Stimulated activated CD4-positive, alpha-beta T cell treated with anti-CD3 and anti-CD28 coated beads, Interleukin-1b, Interleukin-23, amount 100 ng/mL, for 4 hours (primary cell): Measurements from ENCODE around the gene APOA1.

Source experiments
- DNase-seq, 2 donors: peaks; one replicate each; pipeline ENCODE4 v3.0.0-alpha.2; 2020; ENCODE audit warnings: low read depth in 2 of 2

The APOA1 gene

GRCh38 chr11:116857936-116858335 is 20.5 kb upstream of the APOA1 start:
- DNase-seq = no peak

- no peak for DNase-seq
Measured at GRCh38 chr11:116857316-116857715, 19.9 kb upstream of the APOA1 start.

- no peak for DNase-seq
Measured at GRCh38 chr11:116856423-116856822, 19.0 kb upstream of the APOA1 start.

GRCh38 chr11:116855413-116855812 is 18.0 kb upstream of the APOA1 start:
- no peak for DNase-seq

GRCh38 chr11:116853461-116854073 is 16.1 kb upstream of the APOA1 start:
- peak in 1 of 2 donors; percentile 60 for DNase-seq

GRCh38 chr11:116852261-116853031 is 15.0 kb upstream of the APOA1 start:
- DNase-seq = no peak

- peak in 1 of 2 donors; percentile 36 for DNase-seq
Measured at GRCh38 chr11:116851626-116852025, 14.2 kb upstream of the APOA1 start.

GRCh38 chr11:116849486-116849885 is 12.1 kb upstream of the APOA1 start:
- DNase-seq = no peak

- no peak for DNase-seq
Measured at GRCh38 chr11:116849060-116849459, 11.6 kb upstream of the APOA1 start.

- DNase-seq = no peak
Measured at GRCh38 chr11:116847612-116848011, 10.2 kb upstream of the APOA1 start.

- no peak for DNase-seq
Measured at GRCh38 chr11:116844722-116845121, 7.3 kb upstream of the APOA1 start.

GRCh38 chr11:116843661-116844060 is 6.2 kb upstream of the APOA1 start:
- DNase-seq = no peak

- DNase-seq = no peak
Measured at GRCh38 chr11:116842909-116843308, 5.5 kb upstream of the APOA1 start.

- DNase-seq = no peak
Measured at GRCh38 chr11:116842117-116842516, 4.7 kb upstream of the APOA1 start.

- DNase-seq = no peak
Measured at GRCh38 chr11:116840746-116841296, 3.4 kb upstream of the APOA1 start.

- no peak for DNase-seq
Measured at GRCh38 chr11:116840224-116840745, 2.9 kb upstream of the APOA1 start.

GRCh38 chr11:116838321-116839084 is 1.1 kb upstream of the APOA1 start:
- DNase-seq = no peak

- DNase-seq = no peak
Measured at GRCh38 chr11:116836632-116836991, 810 bp downstream of the APOA1 start.

- peak; percentile 63 to 68 for DNase-seq
Measured at GRCh38 chr11:116835791-116836631, 1.4 kb downstream of the APOA1 start.

GRCh38 chr11:116835042-116835772 is 2.2 kb downstream of the APOA1 start:
- DNase-seq = no peak
